B cell (primary cell): Measurements from ENCODE around the gene ASPSCR1.

Experiments
- CTCF ChIP-seq: fragments of 200-600 bp; IDR thresholded peaks from one replicate; pipeline ENCODE4 v1.8.0; 2022; ENCODE audit warnings: antibody characterized with exemption, mild to moderate bottlenecking
- EZH2 ChIP-seq: IDR thresholded peaks from 2 replicates; pipeline ENCODE4 v1.6.1; 2012; ENCODE audit warnings: borderline replicate concordance, low read depth, mild to moderate bottlenecking, moderate library complexity, low read length; ENCODE audit not compliant: insufficient read depth, poor library complexity, severe bottlenecking

GRCh38 chr17:82055965-82056728, 78.7 kb downstream of the ASPSCR1 start:
- TF ChIP-seq CTCF = no peak
- TF ChIP-seq EZH2 = no peak
